Measurements from ENCODE around the gene ZNF516.

Gene ZNF516

GRCh38 chr18:76495435-76496193 is 572 bp upstream of the ZNF516 start:
- no peaks in the 10 kb centered on the region for H3K27me3 ChIP-seq (ENCODE audit: insufficient read depth, low read length)
- H3K4me2 ChIP-seq (ENCODE audit: low read length) = no peak overlapping the region
- TF ChIP-seq CTCF (IDR thresholded peaks at IDR 0.05; ENCODE audit: low read length) = no peak
- TF ChIP-seq EZH2 (IDR thresholded peaks at IDR 0.05; ENCODE audit: borderline replicate concordance, low read length) = no peak
- peaks cover 44% of the 10 kb centered on the region for H3K4me1 ChIP-seq (ENCODE audit: insufficient read depth, low read length, severe bottlenecking)
- no peak overlapping the region for H3K9ac ChIP-seq (ENCODE audit: low read length)
- H3K36me3 ChIP-seq (ENCODE audit: insufficient read depth, low read length) = no peaks in the 10 kb centered on the region
- H2AFZ ChIP-seq (ENCODE audit: low read length) = no peak overlapping the region
- no peaks in the 10 kb centered on the region for H4K20me1 ChIP-seq (ENCODE audit: insufficient read depth, low read length)
- H3K9me3 ChIP-seq (ENCODE audit: low read length) = no peaks in the 10 kb centered on the region
- H3K9me2 ChIP-seq (ENCODE audit: low read depth, low read length) = no peaks in the 10 kb centered on the region
- no peaks in the 10 kb centered on the region for H3K79me2 ChIP-seq (ENCODE audit: insufficient read depth, low read length)
- H3K4me3 ChIP-seq (ENCODE audit: low read depth, low read length, poor library complexity, severe bottlenecking) = no peak overlapping the region
- no peak overlapping the region for H3K27ac ChIP-seq (ENCODE audit: low read depth, low read length, poor library complexity, severe bottlenecking)
- H3F3A ChIP-seq (ENCODE audit: insufficient read depth, low read length) = no peaks in the 10 kb centered on the region

- Histone ChIP-seq H2AFZ (ENCODE audit: low read length) (peak overlapping the region; percentile 36), H3K9ac (ENCODE audit: low read length) (peak overlapping the region; percentile 72), H3K27me3 (ENCODE audit: insufficient read depth, low read length) (no peaks in the 10 kb centered on the region), H3K27ac (ENCODE audit: low read depth, low read length, poor library complexity, severe bottlenecking) (peak overlapping the region; percentile 92), H3K4me1 (ENCODE audit: insufficient read depth, low read length, severe bottlenecking) (peaks cover 45% of the 10 kb centered on the region), H4K20me1 (ENCODE audit: insufficient read depth, low read length) (no peaks in the 10 kb centered on the region), H3K36me3 (ENCODE audit: insufficient read depth, low read length) (no peaks in the 10 kb centered on the region), H3F3A (ENCODE audit: insufficient read depth, low read length) (no peaks in the 10 kb centered on the region), H3K4me3 (ENCODE audit: low read depth, low read length, poor library complexity, severe bottlenecking) (peak overlapping the region; percentile 94), H3K79me2 (ENCODE audit: insufficient read depth, low read length) (peaks cover 8% of the 10 kb centered on the region), H3K9me2 (ENCODE audit: low read depth, low read length) (no peaks in the 10 kb centered on the region), H3K4me2 (ENCODE audit: low read length) (peak overlapping the region; percentile 80), H3K9me3 (ENCODE audit: low read length) (no peaks in the 10 kb centered on the region)
- TF ChIP-seq EZH2 (IDR thresholded peaks at IDR 0.05; ENCODE audit: borderline replicate concordance, low read length) (no peak), CTCF (IDR thresholded peaks at IDR 0.05; ENCODE audit: low read length) (no peak)
Measured at GRCh38 chr18:76494231-76495005, 624 bp downstream of the ZNF516 start.

- Histone ChIP-seq H2AFZ (ENCODE audit: low read length) (peak overlapping the region; percentile 48), H3K9ac (ENCODE audit: low read length) (peak overlapping the region; percentile 72), H3K4me1 (ENCODE audit: insufficient read depth, low read length, severe bottlenecking) (peaks cover 45% of the 10 kb centered on the region), H3K4me2 (ENCODE audit: low read length) (peak overlapping the region; percentile 80), H3K36me3 (ENCODE audit: insufficient read depth, low read length) (no peaks in the 10 kb centered on the region), H3K79me2 (ENCODE audit: insufficient read depth, low read length) (peaks cover 14% of the 10 kb centered on the region), H3F3A (ENCODE audit: insufficient read depth, low read length) (no peaks in the 10 kb centered on the region), H3K9me3 (ENCODE audit: low read length) (no peaks in the 10 kb centered on the region), H3K9me2 (ENCODE audit: low read depth, low read length) (no peaks in the 10 kb centered on the region), H3K4me3 (ENCODE audit: low read depth, low read length, poor library complexity, severe bottlenecking) (peak overlapping the region; percentile 94), H3K27me3 (ENCODE audit: insufficient read depth, low read length) (no peaks in the 10 kb centered on the region), H4K20me1 (ENCODE audit: insufficient read depth, low read length) (no peaks in the 10 kb centered on the region), H3K27ac (ENCODE audit: low read depth, low read length, poor library complexity, severe bottlenecking) (peak overlapping the region; percentile 92)
- no peak for TF ChIP-seq CTCF (IDR thresholded peaks at IDR 0.05; ENCODE audit: low read length)
- TF ChIP-seq EZH2 (IDR thresholded peaks at IDR 0.05; ENCODE audit: borderline replicate concordance, low read length) = no peak
Measured at GRCh38 chr18:76493213-76494161, 1.6 kb downstream of the ZNF516 start.

All from OCI-LY1 (cell line).